T47D (cell line): ENCODE measurements around the gene RASGRF2.

Source experiments
- DNase-seq, 2 experiments: peaks; one replicate each; pipeline versions ENCODE4 v3.0.0 to v3.0.0-alpha.2; 2011 to 2012; ENCODE audit warnings: low read depth in 1 of 2, low spot score in 1 of 2
- JUND ChIP-seq: IDR thresholded peaks from 2 replicates; pipeline ENCODE4 v1.6.1; 2012; ENCODE audit warnings: low read depth
- in situ Hi-C: cut with HindIII; loops from 2 replicates; pipeline ENCODE4 v1.10.0; 2016; ENCODE audit warnings: low sequenced_read_pairs, low pct_unique_long_range_greater_than_20kb

The RASGRF2 gene

GRCh38 chr5:80960531-80961375 is 590 bp downstream of the RASGRF2 start:
- no peak for TF ChIP-seq JUND
- in situ Hi-C loops = no loop called here
- DNase-seq = no peak

GRCh38 chr5:80961376-80962281 is 1.5 kb downstream of the RASGRF2 start:
- in situ Hi-C loops = no loop called here
- no peak for DNase-seq
- TF ChIP-seq JUND = no peak

- in situ Hi-C loops = no loop called here
- no peak for TF ChIP-seq JUND
- DNase-seq = no peak
Measured at GRCh38 chr5:80962630-80963520, 2.7 kb downstream of the RASGRF2 start.

- no peak for DNase-seq
- in situ Hi-C loops = no loop called here
- no peak for TF ChIP-seq JUND
Measured at GRCh38 chr5:80963521-80963895, 3.3 kb downstream of the RASGRF2 start.

- DNase-seq = no peak
- no peak for TF ChIP-seq JUND
Measured at GRCh38 chr5:80963966-80964481, 3.9 kb downstream of the RASGRF2 start.

GRCh38 chr5:80964491-80964890 is 4.3 kb downstream of the RASGRF2 start:
- in situ Hi-C loops = no loop called here
- no peak for TF ChIP-seq JUND
- DNase-seq = no peak

More at GRCh38 chr5:80963966-80964481, 3.9 kb downstream of the RASGRF2 start:
- in situ Hi-C loops = no loop called here

GRCh38 chr5:80964919-80965318 is 4.8 kb downstream of the RASGRF2 start:
- TF ChIP-seq JUND = no peak
- in situ Hi-C loops = no loop called here
- DNase-seq = no peak

- in situ Hi-C loops = no loop called here
- peak in 1 of 2 experiments; percentile 45 for DNase-seq
Measured at GRCh38 chr5:80967500-80968181, 7.5 kb downstream of the RASGRF2 start.

GRCh38 chr5:80973027-80973426 is 12.9 kb downstream of the RASGRF2 start:
- in situ Hi-C loops = no loop called here
- DNase-seq = no peak
- no peak for TF ChIP-seq JUND

More at GRCh38 chr5:80967500-80968181, 7.5 kb downstream of the RASGRF2 start:
- no peak for TF ChIP-seq JUND

GRCh38 chr5:80975065-80975464 is 14.9 kb downstream of the RASGRF2 start:
- no peak for DNase-seq
- no peak for TF ChIP-seq JUND
- in situ Hi-C loops = no loop called here

- no peak for TF ChIP-seq JUND
- in situ Hi-C loops = no loop called here
- no peak for DNase-seq
Measured at GRCh38 chr5:80976985-80977384, 16.8 kb downstream of the RASGRF2 start.

GRCh38 chr5:80977764-80978163 is 17.6 kb downstream of the RASGRF2 start:
- TF ChIP-seq JUND = no peak
- no peak for DNase-seq
- in situ Hi-C loops = no loop called here
